GM12864 (cell line): ENCODE results near the gene EIF3J.

Experiments used
- DNase-seq: peaks from one replicate; pipeline ENCODE4 v3.0.0-alpha.2; 2011; ENCODE audit warnings: low read depth
- H3K4me3 ChIP-seq: 2 replicates; pipeline ENCODE4 v1.5.1; 2011; ENCODE audit warnings: mild to moderate bottlenecking, low read depth, low read length, control low read depth
- TF ChIP-seq, protein P1 (sequence below): IDR thresholded peaks from 2 replicates; pipeline ENCODE4 v1.5.1; 2011; ENCODE audit warnings: low read depth, mild to moderate bottlenecking, moderate library complexity, low read length, control low read depth, inconsistent platforms; ENCODE audit errors: missing control alignments

EIF3J gene

DNA sequence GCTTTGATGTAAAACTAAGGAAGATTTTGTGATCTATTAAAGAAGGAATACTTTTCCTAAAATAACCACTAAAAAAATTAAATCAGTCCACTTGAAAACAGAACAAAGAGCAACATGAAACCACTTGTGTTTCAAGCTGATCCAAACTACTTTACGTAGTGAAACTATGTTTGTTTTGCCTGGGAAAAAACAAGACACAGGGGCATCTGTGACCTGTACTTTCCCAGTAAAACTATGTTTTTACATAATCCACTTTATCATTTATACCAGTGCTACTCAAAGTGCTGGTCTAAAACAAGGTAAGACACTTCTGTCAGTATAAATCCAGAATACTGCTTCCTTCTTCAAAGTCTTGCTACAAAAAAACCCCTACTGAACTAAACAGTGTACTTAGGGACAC lies 69.8 kb downstream of the EIF3J start:
- TF ChIP-seq, protein P1, sequence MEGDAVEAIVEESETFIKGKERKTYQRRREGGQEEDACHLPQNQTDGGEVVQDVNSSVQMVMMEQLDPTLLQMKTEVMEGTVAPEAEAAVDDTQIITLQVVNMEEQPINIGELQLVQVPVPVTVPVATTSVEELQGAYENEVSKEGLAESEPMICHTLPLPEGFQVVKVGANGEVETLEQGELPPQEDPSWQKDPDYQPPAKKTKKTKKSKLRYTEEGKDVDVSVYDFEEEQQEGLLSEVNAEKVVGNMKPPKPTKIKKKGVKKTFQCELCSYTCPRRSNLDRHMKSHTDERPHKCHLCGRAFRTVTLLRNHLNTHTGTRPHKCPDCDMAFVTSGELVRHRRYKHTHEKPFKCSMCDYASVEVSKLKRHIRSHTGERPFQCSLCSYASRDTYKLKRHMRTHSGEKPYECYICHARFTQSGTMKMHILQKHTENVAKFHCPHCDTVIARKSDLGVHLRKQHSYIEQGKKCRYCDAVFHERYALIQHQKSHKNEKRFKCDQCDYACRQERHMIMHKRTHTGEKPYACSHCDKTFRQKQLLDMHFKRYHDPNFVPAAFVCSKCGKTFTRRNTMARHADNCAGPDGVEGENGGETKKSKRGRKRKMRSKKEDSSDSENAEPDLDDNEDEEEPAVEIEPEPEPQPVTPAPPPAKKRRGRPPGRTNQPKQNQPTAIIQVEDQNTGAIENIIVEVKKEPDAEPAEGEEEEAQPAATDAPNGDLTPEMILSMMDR = no peak

More for the DNA sequence above, 69.8 kb downstream of the EIF3J start:
- DNase-seq = no peak
- H3K4me3 ChIP-seq = no peak overlapping the region
